ENCODE data around the gene CAMK2N2.
A peak's percentile ranks its signal among the peaks of the same experiment; 100 is the strongest.

Gene CAMK2N2

DNA sequence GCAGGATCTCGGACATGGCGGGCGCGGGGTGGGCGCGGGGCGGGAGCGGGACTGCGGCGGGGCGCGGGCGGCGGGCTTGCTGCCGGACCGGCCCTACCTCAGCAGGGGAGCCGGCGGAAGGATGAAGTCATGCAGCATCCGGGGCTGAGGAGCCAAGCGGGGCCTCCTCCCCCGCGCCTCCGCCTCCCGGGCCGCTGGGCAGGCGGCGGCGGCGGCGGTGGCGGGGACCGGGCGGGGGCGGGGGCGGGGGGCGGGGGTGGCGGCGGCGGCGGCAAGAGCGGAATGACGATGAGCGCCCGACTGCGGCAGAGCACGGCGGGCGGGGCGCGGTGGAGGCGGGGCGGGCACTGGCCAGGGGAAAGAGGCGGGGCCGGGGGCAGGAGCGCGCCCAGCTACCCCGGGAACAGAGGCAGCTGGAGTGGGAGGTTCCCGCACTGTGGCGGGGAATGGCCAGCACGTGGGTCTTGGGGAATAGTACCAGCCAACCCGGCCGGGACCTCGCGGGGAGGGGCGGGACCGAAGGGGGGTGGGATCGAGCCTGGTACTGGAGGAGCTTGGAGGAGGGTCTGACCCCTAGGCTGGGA lies at the start of gene CAMK2N2:
Gene CAMK2N2 (minus strand): TSS at position 284 of the 584 bp plus-strand sequence. CDS start 268 bp downstream, at position 16.
- no peak for TF ChIP-seq JUND (IDR thresholded peaks at IDR 0.05; ENCODE audit: low read depth)
- DNase-seq (ENCODE audit: low read depth in 1 of 2, low spot score in 1 of 2) = peak; percentile 97 to 100
- in situ Hi-C loops (cut with HindIII; ENCODE audit: low pct_unique_long_range_greater_than_20kb, low sequenced_read_pairs) = no loop called here

DNA sequence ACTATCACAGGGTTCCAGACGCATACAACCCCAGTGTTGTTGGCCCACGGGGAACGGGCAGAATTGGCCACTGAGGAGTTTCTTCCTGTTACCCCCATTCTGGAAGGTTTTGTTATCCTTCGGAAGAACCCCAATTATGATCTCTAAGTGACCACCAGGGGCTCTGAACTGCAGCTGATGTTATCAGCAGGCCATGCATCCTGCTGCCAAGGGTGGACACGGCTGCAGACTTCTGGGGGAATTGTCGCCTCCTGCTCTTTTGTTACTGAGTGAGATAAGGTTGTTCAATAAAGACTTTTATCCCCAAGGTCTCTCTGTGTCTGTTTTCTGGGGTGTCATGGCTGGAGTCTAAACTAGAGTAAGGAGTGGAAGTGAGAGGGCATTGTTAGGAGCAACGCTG lies 47.4 kb upstream of the CAMK2N2 start:
- in situ Hi-C loops (cut with HindIII; ENCODE audit: low pct_unique_long_range_greater_than_20kb, low sequenced_read_pairs) = no loop called here
- DNase-seq (ENCODE audit: low read depth in 1 of 2, low spot score in 1 of 2) = no peak
- no peak for TF ChIP-seq JUND (IDR thresholded peaks at IDR 0.05; ENCODE audit: low read depth)

DNA sequence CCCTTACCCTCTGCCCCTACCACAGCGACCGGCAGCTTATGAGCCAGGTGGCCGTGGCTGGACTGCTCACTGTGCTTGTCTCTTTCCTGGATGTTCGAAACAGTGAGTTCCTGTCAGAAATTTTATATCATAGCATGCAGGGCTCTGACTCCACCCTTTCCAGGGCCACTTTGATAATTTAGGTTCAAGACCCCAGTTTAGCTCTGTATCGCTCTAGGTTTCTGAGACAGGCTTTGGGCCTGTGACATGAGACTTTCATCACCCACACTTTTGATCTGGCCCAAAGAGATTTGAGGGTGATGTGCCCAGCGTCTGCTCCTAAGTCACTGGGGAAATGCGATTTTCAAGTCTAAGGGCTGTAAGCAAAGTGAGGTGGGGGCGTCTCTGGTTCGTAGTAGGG lies 46.6 kb upstream of the CAMK2N2 start:
- in situ Hi-C loops (cut with HindIII; ENCODE audit: low pct_unique_long_range_greater_than_20kb, low sequenced_read_pairs) = no loop called here
- no peak for TF ChIP-seq JUND (IDR thresholded peaks at IDR 0.05; ENCODE audit: low read depth)
- no peak for DNase-seq (ENCODE audit: low read depth in 1 of 2, low spot score in 1 of 2)

DNA sequence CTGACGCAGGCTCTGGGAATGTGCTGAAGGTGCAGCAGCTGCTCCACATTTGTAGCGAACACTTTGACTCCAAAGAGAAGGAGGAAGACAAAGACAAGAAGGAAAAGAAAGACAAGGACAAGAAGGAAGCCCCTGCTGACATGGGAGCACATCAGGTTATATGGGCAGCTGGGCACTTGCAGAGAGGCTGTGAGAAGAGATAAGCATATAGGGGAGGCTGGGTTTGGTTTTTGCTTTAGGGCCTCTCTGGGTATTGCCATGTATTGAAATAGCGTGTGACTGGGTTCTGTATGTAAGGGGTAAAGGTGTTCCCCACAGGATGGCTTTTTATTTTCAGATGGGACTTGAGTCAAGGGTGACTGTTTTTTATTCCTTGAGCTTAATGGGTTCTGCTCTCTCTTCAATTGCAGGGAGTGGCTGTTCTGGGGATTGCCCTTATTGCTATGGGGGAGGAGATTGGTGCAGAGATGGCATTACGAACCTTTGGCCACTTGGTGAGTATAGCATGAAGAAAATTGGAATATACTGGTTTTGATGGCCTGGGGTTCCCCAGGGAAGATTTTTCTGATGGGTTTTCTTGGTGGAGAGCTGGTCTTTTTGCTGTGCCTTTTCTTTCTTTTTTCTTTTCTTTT lies 45.1 kb upstream of the CAMK2N2 start:
- DNase-seq (ENCODE audit: low read depth in 1 of 2, low spot score in 1 of 2) = no peak
- TF ChIP-seq JUND (IDR thresholded peaks at IDR 0.05; ENCODE audit: low read depth) = no peak
- in situ Hi-C loops (cut with HindIII; ENCODE audit: low pct_unique_long_range_greater_than_20kb, low sequenced_read_pairs) = no loop called here

DNA sequence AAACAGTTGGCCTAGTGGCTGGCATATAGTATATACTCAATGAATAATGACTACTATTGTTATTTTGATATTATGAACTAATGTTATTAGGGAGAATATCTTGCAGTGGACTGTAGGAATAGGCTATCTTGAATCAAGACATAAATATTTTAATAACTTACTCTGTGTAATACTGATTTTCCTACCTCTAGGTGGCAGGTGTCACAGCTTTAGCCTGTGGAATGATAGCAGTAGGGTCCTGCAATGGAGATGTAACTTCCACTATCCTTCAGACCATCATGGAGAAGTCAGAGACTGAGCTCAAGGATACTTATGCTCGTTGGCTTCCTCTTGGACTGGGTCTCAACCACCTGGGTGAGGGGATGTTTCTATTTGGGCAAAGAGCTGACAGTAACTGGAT lies 44.2 kb upstream of the CAMK2N2 start:
- in situ Hi-C loops (cut with HindIII; ENCODE audit: low pct_unique_long_range_greater_than_20kb, low sequenced_read_pairs) = no loop called here
- DNase-seq (ENCODE audit: low read depth in 1 of 2, low spot score in 1 of 2) = peak; percentile 4 to 52
- TF ChIP-seq JUND (IDR thresholded peaks at IDR 0.05; ENCODE audit: low read depth) = no peak

DNA sequence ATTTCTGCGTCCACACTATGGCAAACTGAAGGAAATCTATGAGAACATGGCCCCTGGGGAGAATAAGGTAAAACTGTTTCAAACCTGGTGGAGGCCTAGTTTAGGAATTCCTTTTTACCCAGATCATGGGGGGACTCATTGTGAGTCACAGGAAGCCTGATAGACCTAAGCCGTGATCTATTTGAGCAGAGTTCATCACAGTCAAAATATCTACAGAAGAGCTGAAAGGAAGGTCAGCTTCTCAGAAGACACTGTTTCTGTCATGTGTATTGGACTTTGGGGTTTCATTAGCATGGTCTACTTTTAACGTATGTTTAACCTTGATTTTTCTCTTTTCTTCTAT lies 39.0 kb upstream of the CAMK2N2 start:
- TF ChIP-seq JUND (IDR thresholded peaks at IDR 0.05; ENCODE audit: low read depth) = no peak
- in situ Hi-C loops (cut with HindIII; ENCODE audit: low pct_unique_long_range_greater_than_20kb, low sequenced_read_pairs) = no loop called here
- no peak for DNase-seq (ENCODE audit: low read depth in 1 of 2, low spot score in 1 of 2)

DNA sequence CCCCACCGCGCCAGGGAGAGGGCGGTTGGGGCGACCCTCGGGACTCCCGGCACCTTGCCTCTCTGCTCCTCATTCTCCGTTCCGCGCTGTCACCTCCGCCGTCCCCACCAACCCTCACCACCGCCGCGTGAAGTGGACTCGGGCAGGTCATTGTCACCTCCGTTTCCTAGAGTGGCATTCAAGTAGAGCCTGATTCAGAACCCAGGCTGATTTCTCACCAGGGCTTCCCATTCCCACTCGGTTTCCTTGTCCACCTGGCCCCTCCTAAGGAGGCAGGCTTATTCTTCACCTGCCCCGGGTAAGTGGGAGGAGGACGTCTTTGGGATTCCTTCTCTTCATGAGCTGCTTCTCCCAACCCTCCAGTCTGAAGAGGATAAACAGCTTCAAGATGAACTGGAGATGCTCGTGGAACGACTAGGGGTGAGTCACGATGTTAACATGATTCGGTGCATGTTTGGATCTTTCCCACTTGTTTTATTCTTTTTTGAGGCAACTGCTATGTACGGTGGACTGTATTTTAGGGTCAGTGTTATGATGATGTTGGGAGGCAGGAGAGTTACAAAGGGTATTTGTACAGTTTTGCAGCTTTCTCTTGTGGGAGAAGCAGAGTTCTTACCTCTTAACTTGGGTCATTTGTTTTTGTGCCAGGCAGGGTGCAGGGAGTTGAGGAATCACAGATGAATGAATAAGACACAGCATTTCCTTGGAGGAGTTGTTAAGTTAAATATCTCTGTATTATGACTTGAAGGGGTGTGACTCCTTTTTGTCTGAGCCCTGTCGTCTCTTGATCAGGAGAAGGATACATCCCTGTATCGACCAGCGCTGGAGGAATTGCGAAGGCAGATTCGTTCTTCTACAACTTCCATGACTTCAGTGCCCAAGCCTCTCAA lies 38.4 kb upstream of the CAMK2N2 start:
- no peak for TF ChIP-seq JUND (IDR thresholded peaks at IDR 0.05; ENCODE audit: low read depth)
- DNase-seq (ENCODE audit: low read depth in 1 of 2, low spot score in 1 of 2) = peak; percentile 10 to 48
- in situ Hi-C loops (cut with HindIII; ENCODE audit: low pct_unique_long_range_greater_than_20kb, low sequenced_read_pairs) = no loop called here

DNA sequence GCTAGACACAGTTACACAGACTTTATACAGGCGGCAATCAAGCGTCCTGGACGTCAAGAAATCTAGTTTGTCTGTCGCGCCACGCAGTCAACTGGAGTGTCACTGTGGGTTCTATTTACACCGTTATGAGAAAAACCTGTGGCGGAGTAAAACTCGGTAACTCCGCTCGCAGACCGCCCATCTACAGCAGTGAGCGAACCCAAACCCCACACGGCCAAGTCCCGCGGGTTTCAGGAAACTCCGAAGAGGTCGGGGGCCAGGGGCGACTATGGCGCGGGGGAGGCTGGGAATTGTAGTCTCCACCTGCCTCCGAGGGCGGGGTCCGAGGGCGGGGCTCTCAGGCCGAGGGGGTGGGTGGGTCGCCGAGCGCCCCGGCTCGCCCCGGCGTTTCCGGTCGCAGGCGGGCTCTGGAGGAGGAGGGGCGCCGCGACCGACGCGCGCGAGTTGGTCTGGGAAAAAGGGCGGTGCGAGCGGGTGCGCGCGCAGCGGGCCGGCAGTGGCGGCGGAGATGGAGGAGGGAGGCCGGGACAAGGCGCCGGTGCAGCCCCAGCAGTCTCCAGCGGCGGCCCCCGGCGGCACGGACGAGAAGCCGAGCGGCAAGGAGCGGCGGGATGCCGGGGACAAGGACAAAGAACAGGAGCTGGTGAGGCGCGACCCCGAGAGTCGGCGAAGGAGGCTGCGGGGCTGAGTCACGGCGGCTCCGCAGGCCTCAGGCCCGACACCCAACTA lies 37.6 kb upstream of the CAMK2N2 start, which contains the start of gene PSMD2:
Gene PSMD2 (plus strand): TSS at position 483 of the 729 bp plus-strand sequence. CDS start 26 bp downstream, at position 509.
- DNase-seq (ENCODE audit: low read depth in 1 of 2, low spot score in 1 of 2) = peak; percentile 90 to 100
- no peak for TF ChIP-seq JUND (IDR thresholded peaks at IDR 0.05; ENCODE audit: low read depth)
- in situ Hi-C loops (cut with HindIII; ENCODE audit: low pct_unique_long_range_greater_than_20kb, low sequenced_read_pairs) = no loop called here

DNA sequence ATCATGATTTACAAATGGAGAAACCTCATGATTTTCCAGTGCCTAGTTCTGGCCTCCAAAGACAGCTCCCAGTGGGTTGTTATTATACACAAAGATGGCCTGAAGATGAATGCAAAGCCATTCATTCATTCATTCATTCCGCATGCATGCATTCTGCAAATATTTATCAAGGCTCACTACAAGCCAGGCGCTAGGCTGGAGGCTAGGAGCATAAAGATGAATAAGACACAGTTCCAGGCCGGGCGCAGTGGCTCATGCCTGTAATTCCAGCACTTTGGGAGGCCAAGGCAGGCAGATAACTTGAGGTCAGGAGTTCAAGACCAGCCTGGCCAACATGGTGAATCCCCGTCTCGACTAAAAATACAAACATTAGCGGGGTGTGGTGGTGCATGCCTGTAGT lies 35.3 kb upstream of the CAMK2N2 start:
- no peak for TF ChIP-seq JUND (IDR thresholded peaks at IDR 0.05; ENCODE audit: low read depth)
- in situ Hi-C loops (cut with HindIII; ENCODE audit: low pct_unique_long_range_greater_than_20kb, low sequenced_read_pairs) = no loop called here
- DNase-seq (ENCODE audit: low read depth in 1 of 2, low spot score in 1 of 2) = peak; percentile 31 to 70

DNA sequence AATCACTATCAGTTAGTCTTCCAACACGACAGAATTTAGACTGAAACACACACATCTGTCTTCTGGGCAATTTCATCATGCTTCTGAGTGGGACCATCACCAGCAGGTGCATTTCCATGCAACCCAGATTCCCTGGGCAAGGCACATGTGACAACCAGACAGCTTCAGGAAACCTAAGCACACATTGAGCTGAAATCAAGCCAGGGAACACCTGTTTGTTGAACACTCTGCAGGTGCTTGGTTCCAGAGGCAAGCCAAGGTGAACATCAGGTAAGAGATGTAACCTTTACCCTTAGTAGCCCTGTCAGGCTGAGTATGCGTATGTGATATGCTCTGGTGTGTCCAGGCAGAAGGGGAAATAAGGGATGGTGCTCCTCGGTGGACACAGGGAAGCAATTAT lies 34.4 kb upstream of the CAMK2N2 start:
- in situ Hi-C loops (cut with HindIII; ENCODE audit: low pct_unique_long_range_greater_than_20kb, low sequenced_read_pairs) = no loop called here
- TF ChIP-seq JUND (IDR thresholded peaks at IDR 0.05; ENCODE audit: low read depth) = no peak
- DNase-seq (ENCODE audit: low read depth in 1 of 2, low spot score in 1 of 2) = peak in 1 of 2 experiments; percentile 15

DNA sequence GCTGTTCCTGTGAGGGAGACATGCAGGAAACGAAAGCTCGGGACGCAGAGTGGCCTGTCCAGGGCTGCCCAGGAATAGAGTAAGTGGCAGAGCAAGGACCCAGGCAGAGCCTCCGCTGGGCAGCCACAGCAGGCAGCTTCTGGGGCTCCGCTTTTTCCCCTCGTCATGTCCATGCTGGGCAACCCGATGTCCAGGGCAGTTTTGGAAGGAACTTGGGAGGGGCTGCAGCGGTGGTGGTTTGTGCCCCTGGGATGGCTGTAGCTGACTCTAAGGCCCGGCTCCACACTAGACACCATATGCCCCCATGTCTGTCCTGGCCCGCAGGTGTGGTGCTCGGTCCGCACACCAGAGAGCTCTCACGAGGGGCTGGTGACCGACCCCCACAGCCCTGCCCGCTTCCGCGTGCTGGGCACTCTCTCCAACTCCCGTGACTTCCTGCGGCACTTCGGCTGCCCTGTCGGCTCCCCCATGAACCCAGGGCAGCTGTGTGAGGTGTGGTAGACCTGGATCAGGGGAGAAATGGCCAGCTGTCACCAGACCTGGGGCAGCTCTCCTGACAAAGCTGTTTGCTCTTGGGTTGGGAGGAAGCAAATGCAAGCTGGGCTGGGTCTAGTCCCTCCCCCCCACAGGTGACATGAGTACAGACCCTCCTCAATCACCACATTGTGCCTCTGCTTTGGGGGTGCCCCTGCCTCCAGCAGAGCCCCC lies 30.5 kb upstream of the CAMK2N2 start:
- TF ChIP-seq JUND (IDR thresholded peaks at IDR 0.05; ENCODE audit: low read depth) = no peak
- in situ Hi-C loops (cut with HindIII; ENCODE audit: low pct_unique_long_range_greater_than_20kb, low sequenced_read_pairs) = no loop called here
- DNase-seq (ENCODE audit: low read depth in 1 of 2, low spot score in 1 of 2) = no peak
